HUES6 (cell line): ENCODE results near the gene PLTP.
"Not testable (repeated sequence)": the region's sequence is repeated elsewhere in the genome, so short reads cannot be mapped to it uniquely, and the experiment has no call there.

Source experiments
- H3K27ac ChIP-seq: 2 replicates; pipeline ENCODE4 v1.7.0; 2013; ENCODE audit warnings: low read depth, mild to moderate bottlenecking, low read length, inconsistent platforms
- H3K27me3 ChIP-seq: 2 replicates; pipeline ENCODE4 v1.6.1; 2013; ENCODE audit warnings: low read length; ENCODE audit not compliant: control insufficient read depth, insufficient read depth
- H3K36me3 ChIP-seq: 2 replicates; pipeline ENCODE4 v1.6.1; 2013; ENCODE audit warnings: low read length; ENCODE audit not compliant: control insufficient read depth, insufficient read depth
- H3K4me1 ChIP-seq: 2 replicates; pipeline ENCODE4 v1.6.1; 2013; ENCODE audit warnings: low read length; ENCODE audit not compliant: control insufficient read depth, insufficient read depth
- H3K4me3 ChIP-seq: 2 replicates; pipeline ENCODE4 v1.5.1; 2013; ENCODE audit warnings: low read depth, low read length
- H3K9ac ChIP-seq: one replicate; pipeline ENCODE4 v1.6.1; 2013; ENCODE audit warnings: mild to moderate bottlenecking, low read length
- H3K9me3 ChIP-seq: 2 replicates; pipeline ENCODE4 v1.6.1; 2013; ENCODE audit warnings: low read depth, low read length; ENCODE audit not compliant: control insufficient read depth, insufficient read depth

PLTP gene

DNA sequence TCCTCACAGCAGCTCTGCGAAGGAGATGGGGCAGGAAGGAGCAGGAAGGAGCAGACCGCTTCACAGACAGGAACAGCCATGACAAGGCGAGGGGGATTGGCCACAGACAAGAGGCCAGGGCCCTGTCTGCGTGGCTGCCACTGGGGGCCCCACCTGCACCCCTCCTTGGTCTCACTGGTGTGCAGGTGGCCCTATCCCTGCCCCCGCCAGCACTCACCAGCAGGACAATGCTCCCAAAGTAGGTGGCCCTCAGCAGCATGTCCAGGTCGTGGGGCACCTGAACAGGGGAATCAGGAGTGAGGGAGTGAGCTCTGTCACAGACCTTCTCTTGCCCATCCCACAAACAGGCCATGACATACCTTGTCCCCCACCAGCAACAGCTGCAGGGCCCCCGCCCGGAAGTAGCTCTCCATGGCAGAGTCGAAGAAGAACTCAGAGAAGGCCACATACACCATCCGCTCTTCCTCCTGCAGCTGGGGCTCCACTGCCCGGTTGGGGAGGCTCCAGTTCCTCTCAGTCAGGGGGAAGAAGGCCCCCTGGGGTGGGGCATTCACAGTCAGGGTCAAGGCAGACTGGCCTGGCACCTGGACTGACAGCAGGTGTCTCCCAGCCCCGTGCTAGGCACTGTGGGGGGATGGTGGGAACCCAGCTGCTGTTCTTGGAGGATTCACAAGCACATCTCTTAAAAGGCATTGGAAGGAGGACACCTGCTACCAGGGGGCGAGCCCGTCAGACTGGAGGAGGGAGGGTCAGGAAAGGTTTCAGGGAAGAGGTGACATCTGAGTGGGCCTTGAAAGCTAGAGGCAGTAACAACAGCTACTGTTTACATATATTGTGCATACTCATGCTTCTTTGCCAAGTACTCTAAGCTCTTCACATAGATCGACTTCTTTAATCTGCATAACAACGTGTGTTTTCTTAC lies 7.1 kb downstream of the PLTP start:
- H3K4me3 ChIP-seq: no peak overlapping the region
- H3K27ac ChIP-seq: no peak overlapping the region
- no peaks in the 10 kb centered on the region for H3K4me1 ChIP-seq
- peaks cover 84% of the 10 kb centered on the region for H3K36me3 ChIP-seq
- no peaks in the 10 kb centered on the region for H3K27me3 ChIP-seq
- H3K9ac ChIP-seq: no peak overlapping the region
- H3K9me3 ChIP-seq: no peaks in the 10 kb centered on the region

DNA sequence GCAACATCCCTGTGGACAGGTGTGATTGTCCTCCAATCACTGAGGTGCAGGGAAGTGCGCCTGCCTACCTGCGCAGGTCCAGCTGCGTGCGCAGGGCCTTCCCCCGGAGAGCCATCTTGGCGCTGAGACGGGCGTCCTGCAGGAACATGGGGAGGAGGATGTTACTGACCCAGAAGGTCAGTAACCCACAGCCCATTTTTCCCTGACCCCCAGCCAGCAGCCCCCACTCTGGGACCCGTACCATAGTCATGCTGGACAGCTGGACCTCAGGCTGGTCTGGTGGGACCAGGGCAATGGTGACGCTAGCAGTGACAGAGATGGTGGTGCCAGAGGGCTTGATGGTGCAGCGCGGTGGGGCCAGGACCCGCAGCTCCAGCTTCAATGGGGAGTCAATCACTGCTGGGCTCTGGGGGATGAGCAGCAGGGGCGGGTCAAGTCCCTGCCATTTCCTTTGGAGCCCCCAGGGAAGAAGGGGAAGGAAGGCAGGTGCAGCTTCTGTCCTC lies 9.7 kb downstream of the PLTP start:
- Histone ChIP-seq H3K36me3 (peaks cover 89% of the 10 kb centered on the region), H3K9ac (no peak overlapping the region), H3K4me3 (no peak overlapping the region), H3K9me3 (no peaks in the 10 kb centered on the region), H3K27me3 (no peaks in the 10 kb centered on the region), H3K4me1 (no peaks in the 10 kb centered on the region), H3K27ac (no peak overlapping the region)

DNA sequence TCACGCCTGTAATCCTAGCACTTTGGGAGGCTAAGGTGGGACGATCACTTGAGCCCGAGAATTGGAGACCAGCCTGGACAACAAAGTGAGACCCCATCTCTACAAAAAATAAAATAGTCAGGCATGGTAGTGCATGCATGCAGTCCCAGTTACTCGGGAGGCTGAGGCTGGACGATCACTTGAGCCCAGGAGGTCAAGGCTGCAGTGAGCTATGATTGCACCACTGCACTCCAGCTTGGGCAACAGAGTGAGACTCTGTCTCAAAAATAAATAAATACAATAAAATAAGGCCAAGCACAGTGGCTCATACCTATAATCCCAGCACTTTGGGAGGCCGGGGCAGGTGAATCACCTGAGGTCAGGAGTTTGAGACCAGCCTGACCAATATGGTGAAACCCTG lies 10.6 kb downstream of the PLTP start:
- H3K27ac ChIP-seq, H3K4me3 ChIP-seq, H3K9ac ChIP-seq, H3K27me3 ChIP-seq, H3K9me3 ChIP-seq, H3K4me1 ChIP-seq: not testable (repeated sequence)
- peaks cover 92% of the 10 kb centered on the region for H3K36me3 ChIP-seq

DNA sequence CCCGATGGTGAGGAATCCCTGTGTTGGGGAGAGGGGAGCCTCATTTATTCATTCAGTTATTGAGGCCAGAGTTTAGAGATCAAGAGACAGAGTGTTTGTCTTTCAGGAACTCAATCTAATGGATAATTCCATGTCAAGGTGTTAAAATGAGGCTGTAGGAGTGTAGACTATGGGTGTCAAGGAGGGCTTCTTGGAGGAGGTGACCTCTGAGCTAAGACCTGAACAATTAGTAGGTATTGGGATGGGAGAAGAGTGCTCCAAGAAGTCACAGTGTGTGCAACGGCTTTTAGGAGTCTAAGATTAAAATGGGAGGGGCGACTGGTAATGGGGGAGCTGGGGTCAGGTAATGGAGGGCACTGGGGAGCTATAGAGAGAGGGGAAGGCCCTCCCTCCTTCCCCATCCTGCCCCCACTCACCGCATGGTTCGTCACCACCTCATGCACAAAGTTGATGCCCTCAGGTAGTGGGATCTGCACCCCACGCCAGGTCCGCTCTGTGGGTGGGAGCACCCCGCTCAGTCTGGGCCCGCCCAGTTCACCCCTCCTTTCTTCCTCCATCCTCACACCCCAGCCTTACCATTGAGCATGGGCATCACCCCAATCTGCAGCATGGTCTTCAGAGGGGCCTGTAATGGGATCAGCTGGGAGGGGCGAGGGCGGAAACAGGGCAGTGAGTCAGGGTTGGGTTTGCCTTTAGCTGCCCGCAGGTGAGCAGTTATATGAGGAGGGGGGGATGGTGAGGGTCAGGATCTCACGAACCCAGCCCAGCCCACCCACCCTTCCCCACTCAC lies 12.7 kb downstream of the PLTP start:
- no peaks in the 10 kb centered on the region for H3K27me3 ChIP-seq
- no peak overlapping the region for H3K27ac ChIP-seq
- H3K4me3 ChIP-seq: no peak overlapping the region
- H3K9ac ChIP-seq: no peak overlapping the region
- no peaks in the 10 kb centered on the region for H3K4me1 ChIP-seq
- peaks cover 80% of the 10 kb centered on the region for H3K36me3 ChIP-seq
- no peaks in the 10 kb centered on the region for H3K9me3 ChIP-seq

DNA sequence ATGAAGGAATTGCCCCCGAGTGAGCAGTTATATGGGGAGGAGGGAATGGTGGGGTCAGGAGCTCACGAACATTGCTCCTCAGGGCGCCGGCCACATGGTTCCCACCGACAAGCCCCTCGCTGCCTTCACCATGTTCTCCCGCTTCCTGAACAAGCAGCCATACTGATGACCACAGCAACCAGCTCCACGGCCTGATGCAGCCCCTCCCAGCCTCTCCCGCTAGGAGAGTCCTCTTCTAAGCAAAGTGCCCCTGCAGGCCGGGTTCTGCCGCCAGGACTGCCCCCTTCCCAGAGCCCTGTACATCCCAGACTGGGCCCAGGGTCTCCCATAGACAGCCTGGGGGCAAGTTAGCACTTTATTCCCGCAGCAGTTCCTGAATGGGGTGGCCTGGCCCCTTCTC lies 13.7 kb downstream of the PLTP start:
- Histone ChIP-seq H3K9ac (no peak overlapping the region), H3K4me3 (no peak overlapping the region), H3K36me3 (peaks cover 77% of the 10 kb centered on the region)

DNA sequence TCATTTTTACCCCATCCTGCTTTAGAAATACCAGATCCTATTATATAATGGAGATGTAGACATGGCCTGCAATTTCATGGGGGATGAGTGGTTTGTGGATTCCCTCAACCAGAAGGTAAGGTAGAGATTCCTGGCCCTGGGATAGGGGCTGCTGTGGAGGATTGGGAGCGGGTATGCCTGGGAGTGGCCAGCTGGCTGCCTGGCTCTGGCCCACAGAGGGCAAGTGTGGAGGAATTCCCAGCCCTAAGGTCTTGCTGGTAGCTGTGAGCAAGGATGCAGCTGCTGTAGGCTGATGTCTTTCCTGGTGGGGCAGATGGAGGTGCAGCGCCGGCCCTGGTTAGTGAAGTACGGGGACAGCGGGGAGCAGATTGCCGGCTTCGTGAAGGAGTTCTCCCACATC lies 14.3 kb downstream of the PLTP start:
- H3K4me1 ChIP-seq: no peaks in the 10 kb centered on the region
- no peak overlapping the region for H3K27ac ChIP-seq
- no peak overlapping the region for H3K9ac ChIP-seq
- H3K36me3 ChIP-seq: peaks cover 77% of the 10 kb centered on the region
- H3K9me3 ChIP-seq: no peaks in the 10 kb centered on the region
- no peak overlapping the region for H3K4me3 ChIP-seq
- no peaks in the 10 kb centered on the region for H3K27me3 ChIP-seq

More for the DNA sequence above, 13.7 kb downstream of the PLTP start:
- no peaks in the 10 kb centered on the region for H3K27me3 ChIP-seq
- H3K4me1 ChIP-seq: no peaks in the 10 kb centered on the region
- no peak overlapping the region for H3K27ac ChIP-seq
- H3K9me3 ChIP-seq: no peaks in the 10 kb centered on the region

DNA sequence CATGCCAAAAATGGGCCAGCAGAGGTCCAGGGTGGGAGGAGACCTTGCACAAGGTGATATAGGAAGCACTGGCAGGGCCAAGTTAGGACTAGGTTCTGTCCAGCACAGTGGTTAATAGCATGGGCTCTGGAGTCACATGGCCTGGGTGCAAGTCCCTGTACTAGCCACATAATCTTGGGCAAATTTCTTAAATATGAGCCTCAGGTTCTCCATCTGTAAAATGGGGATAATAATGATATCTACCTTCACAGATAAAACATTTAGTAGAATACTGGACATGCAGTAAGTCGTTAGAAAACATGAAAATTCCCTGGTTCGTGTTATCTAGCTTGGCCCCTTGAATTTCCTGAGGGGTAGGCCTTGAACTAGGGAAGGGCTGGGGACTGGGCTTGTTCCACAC lies 14.7 kb downstream of the PLTP start:
- Histone ChIP-seq H3K9ac (no peak overlapping the region), H3K27me3 (no peaks in the 10 kb centered on the region), H3K9me3 (no peaks in the 10 kb centered on the region), H3K27ac (no peak overlapping the region), H3K4me3 (no peak overlapping the region), H3K36me3 (peaks cover 75% of the 10 kb centered on the region), H3K4me1 (no peaks in the 10 kb centered on the region)

DNA sequence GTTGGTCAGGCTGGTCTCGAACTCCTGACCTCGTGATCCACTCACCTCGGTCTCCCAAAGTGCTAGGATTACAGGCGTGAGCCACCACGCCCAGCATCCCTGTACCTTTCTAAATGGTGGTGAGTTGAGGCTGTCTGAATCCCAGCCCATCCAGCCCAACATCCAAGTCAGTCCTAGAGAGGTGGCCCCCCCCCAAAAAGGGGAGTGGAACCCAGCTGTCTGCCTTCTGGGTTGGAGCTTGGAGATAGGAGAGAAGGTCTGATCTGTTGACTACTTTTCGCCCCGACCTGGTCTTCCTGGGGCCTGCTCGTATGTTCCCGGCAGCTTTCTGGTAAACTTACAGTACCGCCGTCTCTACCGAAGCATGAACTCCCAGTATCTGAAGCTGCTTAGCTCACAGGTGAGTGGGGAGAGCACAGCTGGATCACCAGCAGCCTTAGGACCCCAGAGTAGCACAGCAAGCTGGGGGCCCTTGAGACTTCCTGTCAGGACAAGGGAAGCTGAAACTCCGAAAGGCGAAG lies 15.3 kb downstream of the PLTP start:
- Histone ChIP-seq H3K4me3 (no peak overlapping the region), H3K4me1 (no peaks in the 10 kb centered on the region), H3K27me3 (no peaks in the 10 kb centered on the region), H3K9ac (no peak overlapping the region), H3K27ac (no peak overlapping the region), H3K36me3 (peaks cover 69% of the 10 kb centered on the region), H3K9me3 (no peaks in the 10 kb centered on the region)

DNA sequence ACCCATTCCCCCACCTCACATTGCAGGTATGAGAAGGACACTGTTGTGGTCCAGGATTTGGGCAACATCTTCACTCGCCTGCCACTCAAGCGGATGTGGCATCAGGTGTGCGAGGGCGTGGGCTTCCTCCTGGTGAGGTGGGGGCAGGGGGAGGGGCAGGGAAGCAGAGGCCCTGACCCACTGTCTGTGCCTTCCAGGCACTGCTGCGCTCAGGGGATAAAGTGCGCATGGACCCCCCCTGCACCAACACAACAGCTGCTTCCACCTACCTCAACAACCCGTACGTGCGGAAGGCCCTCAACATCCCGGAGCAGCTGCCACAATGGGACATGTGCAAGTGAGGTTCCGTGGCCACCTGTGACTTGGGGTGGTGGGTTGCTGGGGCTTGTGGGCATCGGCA lies 17.2 kb downstream of the PLTP start:
- no peak overlapping the region for H3K9ac ChIP-seq
- H3K36me3 ChIP-seq: peaks cover 54% of the 10 kb centered on the region
- no peak overlapping the region for H3K4me3 ChIP-seq
- no peak overlapping the region for H3K27ac ChIP-seq
- H3K27me3 ChIP-seq: no peaks in the 10 kb centered on the region
- H3K4me1 ChIP-seq: no peaks in the 10 kb centered on the region
- H3K9me3 ChIP-seq: no peaks in the 10 kb centered on the region

DNA sequence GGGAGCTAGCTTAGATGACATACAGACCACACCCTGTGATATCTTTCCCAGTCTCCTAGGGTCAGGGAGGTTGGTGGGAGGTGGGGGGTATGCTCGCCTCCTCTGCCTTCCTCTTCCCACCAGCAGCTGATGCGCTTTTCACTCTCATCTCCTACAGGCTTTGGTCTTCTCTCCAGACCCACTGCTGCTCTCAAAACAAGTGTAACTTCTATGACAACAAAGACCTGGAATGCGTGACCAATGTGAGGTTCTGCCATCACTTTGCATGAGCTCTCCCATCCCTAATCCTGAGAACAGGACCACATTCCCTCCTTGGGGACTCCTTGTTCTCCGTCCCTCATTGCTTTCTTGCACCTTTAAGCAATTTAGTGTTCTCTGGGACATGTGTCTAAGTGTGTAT lies 18.1 kb downstream of the PLTP start:
- no peaks in the 10 kb centered on the region for H3K4me1 ChIP-seq
- no peaks in the 10 kb centered on the region for H3K27me3 ChIP-seq
- H3K4me3 ChIP-seq: no peak overlapping the region
- no peak overlapping the region for H3K27ac ChIP-seq
- H3K9ac ChIP-seq: no peak overlapping the region
- H3K36me3 ChIP-seq: peaks cover 46% of the 10 kb centered on the region
- H3K9me3 ChIP-seq: no peaks in the 10 kb centered on the region
